HG03135 (cell line): Measurements from ENCODE around the gene ANKRD44.

Source experiments
- ATAC-seq: cut with Tn5 transposase; IDR thresholded peaks from one replicate; pipeline ENCODE4 v1.9.1; 2021; ENCODE audit warnings: mild to moderate bottlenecking, moderate library complexity; ENCODE audit not compliant: unreplicated experiment

ANKRD44 gene

DNA sequence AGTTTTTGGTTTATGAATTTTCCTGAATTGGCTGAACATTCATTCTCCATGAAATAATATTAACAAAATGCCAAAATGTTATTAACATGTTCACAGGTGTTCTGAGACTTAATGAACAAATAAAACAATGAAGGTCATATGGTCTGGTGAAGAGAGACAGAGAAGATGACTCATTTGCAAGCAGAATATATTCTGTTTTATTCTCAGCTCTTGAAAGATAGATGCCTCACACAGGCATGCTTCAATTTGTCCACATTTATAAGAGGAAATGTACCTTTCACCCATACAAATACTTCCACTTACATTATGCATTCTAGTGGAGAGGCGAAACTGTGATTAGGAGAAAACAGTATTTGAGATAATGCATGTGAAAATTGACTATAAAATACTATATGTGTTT lies 308.7 kb downstream of the ANKRD44 start:
- ATAC-seq: no peak

DNA sequence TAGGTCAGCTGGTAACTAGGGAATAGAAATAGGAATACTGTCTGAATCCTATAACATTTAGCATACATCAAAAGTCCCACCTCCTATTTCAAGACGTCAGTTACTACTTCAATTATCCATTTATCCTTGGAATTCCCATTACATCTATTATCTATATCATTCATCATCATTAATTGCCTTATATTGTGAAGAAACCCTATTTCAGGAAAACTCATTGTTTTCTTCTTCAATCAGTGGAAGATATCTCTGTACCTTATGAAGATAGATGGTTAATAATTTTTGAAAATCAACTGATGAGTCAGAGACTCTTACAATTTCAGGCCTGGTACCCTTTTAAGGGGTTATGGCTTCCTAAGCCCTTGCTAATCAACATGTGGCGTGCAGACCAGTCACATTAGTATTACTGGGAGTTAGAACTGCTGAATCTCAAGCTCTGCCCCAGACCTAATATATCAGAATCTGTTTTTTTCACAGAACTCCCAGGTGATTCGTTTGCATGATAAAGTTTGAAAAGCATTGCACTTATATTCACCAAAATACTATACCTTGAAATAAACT lies 314.7 kb downstream of the ANKRD44 start:
- ATAC-seq: no peak

DNA sequence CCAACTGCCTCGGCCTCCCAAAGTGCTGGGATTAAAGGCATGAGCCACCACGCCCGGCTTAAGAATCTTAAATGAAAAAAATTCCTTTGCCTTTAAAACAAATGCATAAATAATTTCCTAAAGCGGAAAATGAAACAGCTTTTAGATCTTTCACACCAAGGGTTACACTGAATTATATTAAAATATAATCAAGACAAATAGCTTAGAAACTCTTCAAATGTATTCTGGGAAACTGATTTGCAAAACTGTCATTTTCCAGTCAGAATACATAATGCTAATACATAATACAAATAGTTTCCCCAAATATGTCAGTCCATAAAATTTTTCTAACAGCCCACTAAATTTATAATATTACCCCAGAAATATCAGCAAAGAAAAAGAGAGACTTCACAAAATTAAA lies 315.8 kb downstream of the ANKRD44 start:
- no peak for ATAC-seq

DNA sequence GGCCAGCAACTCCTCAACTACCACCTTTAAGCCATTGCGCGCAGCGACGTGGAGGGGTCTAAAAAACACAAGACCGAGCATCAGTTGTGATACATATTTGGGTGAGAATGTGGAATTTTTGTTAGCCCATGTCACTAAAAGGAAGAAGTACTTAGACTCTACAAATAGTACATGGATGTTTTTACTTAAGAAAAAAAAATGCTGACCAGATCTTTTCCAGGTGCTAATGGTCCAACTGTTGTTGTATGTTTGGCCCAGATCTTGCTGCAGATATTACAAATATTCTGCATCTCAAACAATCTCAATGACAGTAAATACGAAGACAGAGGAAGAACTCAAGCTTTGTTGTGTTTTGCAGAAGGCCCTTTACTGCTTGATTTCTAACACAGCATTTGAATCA lies 317.0 kb downstream of the ANKRD44 start:
- ATAC-seq: no peak

DNA sequence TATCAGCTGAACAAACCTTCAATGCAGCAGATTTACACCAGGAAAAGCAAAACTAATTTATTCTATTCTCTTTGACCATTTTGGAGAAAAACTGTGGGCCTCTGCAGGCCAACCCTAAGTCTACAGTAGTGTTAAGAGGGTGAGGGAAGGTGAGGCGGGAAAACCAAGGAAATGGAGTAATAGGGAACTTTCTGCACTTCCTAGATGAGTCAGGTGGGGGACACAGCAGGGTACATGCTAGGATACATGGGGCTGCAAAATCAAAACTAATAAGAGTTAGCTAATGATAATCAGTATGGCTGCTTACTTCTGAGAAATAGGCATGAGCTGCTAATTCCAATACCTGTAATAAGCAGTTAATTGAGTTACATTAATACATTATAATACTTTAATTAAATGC lies 318.1 kb downstream of the ANKRD44 start:
- no peak for ATAC-seq

DNA sequence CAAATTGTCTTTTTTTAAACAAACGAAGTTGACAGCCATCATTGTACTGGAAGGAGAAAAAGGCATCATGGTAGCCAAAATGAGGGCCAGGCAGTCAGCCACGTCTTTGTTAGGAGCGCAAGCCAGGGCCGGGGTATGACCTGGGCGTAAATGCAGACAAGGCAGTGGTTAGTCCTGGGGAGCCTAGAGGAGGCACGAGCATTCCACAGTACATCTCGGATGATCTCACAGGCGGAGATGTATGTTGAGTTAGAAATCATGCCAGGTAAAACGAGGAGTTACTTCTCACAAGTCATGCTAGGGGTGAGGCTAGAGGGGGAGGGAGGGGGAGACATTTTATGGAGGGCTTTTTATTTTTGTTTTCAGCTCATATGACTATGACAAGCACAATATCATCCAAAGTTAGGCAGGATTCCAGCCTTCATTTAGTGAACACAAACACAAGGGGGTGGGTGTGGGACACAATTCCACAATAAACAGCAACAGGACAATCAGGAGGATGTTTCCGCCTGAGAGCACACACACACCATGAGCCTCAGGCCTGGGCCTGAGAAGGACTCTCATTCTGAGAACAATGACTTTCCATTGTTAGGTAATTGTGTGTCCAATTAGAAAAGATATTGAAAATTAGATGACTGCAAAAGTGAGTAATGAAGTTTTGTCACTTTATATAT lies 319.7 kb downstream of the ANKRD44 start:
- no peak for ATAC-seq

DNA sequence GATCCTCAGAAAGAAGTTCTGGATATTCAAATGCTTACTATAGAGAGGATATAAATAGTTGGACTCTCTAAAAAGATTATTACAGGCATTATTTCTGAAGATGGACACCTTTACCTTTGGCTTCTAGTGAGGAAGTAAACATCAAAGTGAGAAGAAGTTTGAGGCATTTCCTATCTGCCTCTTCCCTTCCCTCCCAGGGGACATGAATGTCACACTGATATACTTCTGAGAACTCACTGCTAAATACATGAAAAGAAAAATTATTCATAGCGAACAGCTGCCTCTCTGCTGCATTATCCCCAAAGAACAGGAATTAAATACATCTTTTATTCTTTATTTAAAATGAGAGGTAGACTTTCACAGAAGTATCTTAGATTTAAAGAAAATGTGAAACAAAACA lies 320.5 kb downstream of the ANKRD44 start:
- no peak for ATAC-seq

DNA sequence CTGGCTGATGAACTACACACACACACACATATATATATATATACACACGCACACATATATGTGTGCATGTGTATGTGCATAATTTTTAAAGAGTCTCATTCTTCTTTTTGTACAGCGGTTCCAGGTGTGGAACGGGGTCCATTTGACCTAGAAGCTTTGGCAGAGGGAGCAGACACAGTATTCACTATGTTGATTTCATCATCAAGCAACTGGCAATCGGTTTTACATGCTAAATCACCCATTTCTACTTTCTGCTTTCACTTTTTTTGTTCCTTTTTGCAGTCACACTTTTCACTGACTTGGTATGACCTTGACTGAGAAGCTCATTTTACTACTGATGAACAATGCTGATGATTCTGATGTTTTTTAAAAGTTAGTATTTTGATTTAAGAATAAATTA lies 321.1 kb downstream of the ANKRD44 start:
- no peak for ATAC-seq

DNA sequence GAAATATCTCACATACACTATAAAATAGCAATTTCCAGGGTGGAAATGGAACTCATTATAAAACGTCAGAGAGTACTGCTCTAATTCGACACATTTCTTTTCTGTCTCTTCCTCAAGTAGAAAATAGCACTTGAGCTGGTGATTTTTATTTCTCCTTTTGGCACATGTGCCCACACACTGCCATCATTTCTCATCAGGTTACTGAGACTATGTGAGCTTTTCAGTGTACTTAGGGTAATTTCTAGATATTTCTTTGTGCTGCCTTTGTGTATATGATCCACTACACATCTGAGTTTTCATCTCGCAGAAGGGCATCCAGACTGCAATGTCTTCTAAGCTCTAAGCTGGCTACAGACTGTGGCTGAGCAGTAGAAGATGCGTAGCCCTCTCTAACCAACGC lies 321.9 kb downstream of the ANKRD44 start:
- ATAC-seq: no peak

DNA sequence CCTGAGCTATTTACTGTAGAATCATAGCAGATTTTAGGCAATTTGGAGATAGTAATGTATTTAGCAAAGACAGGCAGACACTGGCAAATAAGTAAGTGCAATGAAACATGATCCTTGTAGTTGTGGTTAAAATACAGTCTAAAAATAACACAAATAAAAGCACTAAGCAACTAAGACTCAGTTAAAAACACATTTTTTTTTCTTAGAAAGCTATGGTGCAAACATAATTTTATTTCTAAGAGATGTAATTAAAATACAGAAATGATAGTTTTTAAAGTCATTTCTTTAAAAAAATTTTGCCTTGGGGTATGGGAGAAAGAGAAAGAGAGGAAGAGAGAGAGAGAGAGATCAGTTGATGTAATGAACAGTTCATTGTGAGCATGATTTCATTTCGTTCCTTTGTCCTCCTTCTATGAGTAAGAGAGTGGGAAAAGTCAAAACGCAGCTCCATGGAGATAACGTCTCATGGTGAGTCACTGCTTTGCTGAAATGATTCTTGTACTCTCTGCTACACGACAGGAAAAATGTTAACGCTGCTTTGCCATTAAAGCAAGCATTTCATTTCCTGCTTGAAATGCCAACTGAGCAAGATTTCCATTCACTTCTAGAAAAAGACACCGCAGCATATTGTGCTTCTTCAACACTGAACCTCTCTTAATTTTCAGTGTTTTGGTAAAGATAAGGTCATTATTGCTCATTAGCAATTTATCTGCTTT lies 322.8 kb downstream of the ANKRD44 start:
- no peak for ATAC-seq

DNA sequence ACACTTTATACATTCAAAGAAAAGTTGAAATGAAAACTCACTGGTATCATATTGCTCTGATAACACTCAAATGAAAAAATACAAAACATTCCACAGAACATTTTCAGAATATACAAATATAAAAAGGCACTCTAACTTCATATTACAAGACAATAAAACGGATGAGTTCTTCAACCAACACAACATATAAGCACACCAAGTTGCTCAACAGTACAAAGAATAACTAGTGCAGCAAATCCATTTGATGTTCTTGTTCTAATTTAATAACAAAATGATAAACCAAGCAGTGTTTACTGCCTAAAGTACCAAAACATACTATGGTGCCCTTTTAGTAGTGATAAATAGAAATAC lies 323.3 kb downstream of the ANKRD44 start:
- no peak for ATAC-seq

DNA sequence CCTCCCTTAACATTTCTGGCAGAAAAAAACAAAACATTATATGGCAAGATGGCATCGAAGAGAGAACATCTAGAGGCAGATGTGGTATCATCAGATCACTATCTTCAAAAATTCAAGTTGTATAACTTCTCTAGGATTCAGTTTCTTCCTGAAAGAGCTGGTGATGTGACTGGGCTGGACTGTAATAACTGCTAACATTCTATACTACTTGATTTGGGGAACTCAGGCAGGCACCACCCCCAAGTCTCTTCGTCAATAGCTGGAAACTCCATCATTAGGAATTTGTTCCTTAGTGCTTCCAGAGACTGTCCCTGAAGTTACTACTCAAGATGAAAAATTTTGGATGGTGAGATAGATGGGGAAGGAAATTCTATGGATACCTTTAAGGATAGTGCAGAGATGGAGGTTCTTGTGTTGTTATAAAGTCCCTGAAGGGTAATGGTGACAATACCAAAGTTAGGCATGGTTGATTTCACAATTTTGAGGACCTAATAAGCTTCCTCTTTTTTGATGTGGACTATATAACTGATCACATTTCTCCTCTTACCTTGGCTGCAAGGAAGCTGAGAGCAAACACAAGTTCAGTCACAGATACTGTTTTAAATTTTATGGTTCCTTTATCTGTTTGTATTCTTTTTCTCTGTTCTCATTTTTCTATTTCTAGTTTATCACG lies 324.9 kb downstream of the ANKRD44 start:
- no peak for ATAC-seq

DNA sequence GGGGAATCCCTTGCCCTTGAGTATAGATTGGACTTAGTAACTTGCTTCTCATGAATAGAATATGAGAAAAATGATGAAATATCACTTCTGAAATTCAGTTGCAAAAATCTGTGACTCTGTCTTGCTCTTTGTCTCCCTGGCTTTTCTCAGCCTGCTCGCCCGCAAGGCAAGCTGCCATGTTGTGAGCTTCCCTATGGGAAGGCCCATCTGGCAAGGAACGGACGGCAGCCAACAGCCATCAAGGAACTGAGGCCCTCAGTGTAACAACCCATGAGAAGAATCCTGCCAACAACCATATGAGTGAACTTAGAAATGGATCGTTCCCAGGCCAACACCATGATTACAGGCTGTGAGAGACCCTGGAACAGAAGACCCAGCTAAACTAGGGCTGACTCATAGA lies 325.7 kb downstream of the ANKRD44 start:
- no peak for ATAC-seq

DNA sequence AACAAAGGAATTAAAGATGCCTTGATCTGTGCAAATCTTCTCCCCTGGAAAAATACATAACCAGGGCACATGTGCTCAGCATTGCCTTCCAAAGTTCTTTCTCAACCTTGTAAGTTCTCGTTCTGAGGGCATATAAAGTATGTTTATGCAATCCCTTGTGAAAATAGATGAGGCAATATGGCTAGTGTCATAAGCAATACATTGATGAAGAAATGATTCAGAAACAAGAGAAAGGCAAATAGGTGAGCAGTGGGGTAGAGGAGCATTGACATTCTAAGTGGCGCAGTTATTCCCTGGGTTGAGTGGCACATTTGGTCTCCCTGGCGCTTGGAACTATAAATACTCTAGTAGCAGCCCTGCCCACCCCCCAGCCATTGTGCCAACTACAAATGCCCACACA lies 326.6 kb downstream of the ANKRD44 start:
- ATAC-seq: no peak

DNA sequence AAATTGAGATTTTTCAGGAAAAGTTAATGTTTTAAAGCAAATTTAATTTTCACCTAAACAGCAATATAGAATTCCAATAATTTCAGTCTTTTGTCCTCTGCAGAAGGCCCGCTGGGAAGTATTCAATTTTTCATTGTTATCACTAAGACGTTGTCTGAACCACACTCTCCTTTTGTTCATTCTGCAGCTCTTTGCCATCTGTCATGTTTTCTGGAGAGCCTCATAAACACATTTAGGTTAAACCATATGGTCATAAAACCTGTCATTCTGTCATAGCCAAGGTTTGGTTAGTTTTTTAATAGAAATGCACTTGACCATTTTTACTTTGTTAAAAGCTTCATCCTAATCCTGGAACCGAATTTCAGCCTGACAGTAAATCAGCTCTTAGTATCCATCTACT lies 330.1 kb downstream of the ANKRD44 start:
- no peak for ATAC-seq

DNA sequence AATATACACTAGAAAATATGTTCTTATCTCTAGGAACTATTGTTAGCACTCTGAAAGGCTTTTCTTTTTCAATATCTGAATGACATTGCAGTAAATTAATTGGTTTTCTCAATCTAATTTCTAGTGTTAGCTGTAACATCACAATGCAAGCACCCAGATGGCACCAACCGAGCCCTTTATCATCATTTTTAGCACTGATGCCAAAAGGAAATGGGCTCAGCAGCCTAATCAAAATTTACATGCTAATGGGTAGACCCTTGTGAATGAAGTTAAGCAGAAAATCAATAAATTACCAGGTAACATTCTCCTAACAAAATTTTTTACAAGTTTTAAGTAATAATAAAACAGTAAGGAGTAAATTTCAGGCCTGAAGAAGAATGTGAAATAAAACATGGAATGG lies 330.6 kb downstream of the ANKRD44 start:
- no peak for ATAC-seq

DNA sequence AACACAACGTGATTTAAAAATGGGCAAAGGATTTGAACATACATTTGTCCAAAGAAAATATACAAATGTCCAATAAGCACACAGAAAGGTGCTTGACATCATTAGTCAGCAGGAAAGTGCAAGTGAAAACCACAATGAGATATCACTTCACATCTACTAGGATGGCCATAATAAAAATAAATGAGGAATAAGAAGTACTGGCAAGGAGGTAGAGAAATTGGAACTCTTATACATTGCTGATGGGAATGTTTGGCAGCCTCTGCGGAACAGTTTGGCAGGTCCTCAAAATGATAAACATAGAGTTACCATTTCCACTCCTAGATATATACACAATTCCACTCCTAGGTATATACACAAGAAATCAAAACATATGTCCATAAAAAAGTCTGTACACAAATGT lies 333.1 kb downstream of the ANKRD44 start:
- no peak for ATAC-seq

DNA sequence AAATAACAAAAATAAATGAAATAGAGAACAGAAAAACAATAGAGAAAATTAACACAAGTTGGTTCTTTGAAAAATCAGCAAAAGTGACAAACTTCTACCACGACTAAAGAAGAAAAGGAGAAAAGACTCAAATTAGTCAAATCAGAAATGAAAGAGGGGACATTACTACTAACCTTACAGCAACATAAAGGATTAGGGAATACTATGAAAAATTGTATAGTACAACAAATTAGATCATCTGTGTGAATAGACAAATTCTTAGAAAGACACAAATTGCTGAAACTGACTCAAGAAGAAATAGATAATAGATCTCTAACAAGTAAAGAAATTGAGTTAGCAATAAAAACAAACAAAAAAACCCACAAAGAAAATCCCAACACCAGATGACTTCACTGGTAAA lies 335.6 kb downstream of the ANKRD44 start:
- no peak for ATAC-seq

DNA sequence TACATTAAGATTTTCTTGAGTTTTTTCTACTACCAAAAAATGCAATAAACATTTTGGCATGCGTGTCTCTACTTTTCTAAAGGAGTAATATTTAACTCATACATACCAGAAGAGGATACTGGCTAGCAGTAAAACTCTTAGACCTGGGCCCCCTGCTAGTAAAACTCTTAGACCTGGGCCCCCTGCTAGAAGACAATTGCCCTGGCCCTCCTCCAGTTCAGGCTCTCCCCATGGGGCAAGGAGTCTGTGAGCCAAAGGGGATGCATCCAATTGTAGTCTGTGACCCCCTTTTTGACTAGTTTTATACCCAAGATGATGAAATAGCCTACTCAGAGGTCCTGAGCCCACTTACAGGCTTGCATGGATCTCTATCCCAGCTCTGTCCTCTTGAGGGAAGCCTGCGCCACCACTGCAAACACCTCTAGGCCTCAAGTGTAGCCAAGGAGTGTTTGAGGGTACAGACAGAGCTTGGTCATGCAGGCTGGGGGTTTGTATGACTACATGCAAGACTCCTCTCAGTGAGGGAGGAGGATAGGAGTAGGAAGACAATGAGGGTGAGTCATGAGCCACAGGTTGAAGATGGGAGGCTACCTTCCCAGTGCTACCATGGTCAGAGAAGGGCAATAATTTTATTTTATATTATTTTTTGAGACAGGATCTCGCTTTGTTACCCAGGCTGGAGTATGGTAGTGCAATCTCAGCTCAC lies 338.9 kb downstream of the ANKRD44 start:
- no peak for ATAC-seq

DNA sequence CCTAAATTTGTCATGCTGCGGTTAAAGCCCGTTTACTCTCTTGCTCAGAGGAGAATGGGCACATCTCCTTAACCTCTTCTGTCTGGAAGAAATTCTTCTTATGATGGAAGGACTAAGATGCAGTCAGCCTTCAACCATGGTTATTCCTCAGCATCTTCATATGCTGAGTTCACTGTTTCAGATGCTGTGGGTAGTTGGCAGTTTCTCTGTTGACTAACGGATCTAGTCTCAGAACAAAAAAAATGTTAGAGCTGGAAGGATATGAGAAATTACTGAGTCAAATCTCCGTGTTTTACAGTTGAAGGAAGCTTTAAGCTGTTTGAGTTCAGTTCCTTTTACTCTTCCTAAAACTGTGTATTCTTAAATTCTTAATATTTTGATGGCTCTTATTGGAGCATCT lies 340.5 kb downstream of the ANKRD44 start:
- ATAC-seq: no peak

DNA sequence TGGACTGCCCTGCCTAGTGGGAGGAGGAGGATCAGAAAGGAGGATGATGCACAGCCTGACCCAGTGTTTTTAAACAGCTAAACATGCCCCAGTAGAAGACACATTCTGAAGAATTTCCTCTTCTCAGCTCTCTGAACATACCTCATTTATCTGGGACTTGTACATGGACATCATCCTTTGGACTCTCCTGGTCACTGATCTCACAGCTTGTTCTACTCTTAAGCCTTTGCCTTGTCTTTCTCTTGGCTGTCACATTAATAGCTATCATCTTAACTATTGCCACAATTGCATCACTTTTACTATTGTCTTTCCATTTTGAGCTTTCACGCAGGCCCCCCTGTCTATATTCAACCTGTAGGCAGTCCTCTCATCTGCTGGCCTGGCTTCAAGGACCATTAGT lies 342.1 kb downstream of the ANKRD44 start:
- no peak for ATAC-seq
